CD8-positive, alpha-beta memory T cell (primary cell): Measurements from ENCODE around the gene BRWD1. TPM values are rescaled to one million over a fixed set of nuclear protein-coding genes. Genes with fewer than 3 reads are reported as not detected.
"Not testable (repeated sequence)": the region's sequence is repeated elsewhere in the genome, so short reads cannot be mapped to it uniquely, and the experiment has no call there.

ENCODE experiments used
- CTCF ChIA-PET: fragments of 350-600 bp; sonication (Branson Sonifier 250); formaldehyde crosslinking; loops from one replicate; lab custom pipeline; 2021; ENCODE audit warnings: antibody characterized with exemption; lab: Charles Lee
- POLR2A ChIA-PET: fragments of 350-600 bp; sonication (Branson Sonifier 250); formaldehyde crosslinking; loops from one replicate; lab custom pipeline; 2021; ENCODE audit warnings: antibody characterized with exemption; lab: Charles Lee
- DNase-seq, 5 donors: peaks; one replicate each; pipeline versions ENCODE4 v3.0.0 to v3.0.0-alpha.2; 2020 to 2022; ENCODE audit warnings: mixed read lengths in 1 of 5
- H3K27ac ChIP-seq: one replicate; pipeline ENCODE4 v1.7.0; 2013; ENCODE audit warnings: low read depth, mild to moderate bottlenecking, low read length, moderate library complexity
- H3K27me3 ChIP-seq: 2 replicates; pipeline ENCODE4 v1.7.0; 2013; ENCODE audit warnings: low read length, mild to moderate bottlenecking; ENCODE audit not compliant: insufficient read depth, poor library complexity, severe bottlenecking
- H3K36me3 ChIP-seq: 2 replicates; pipeline ENCODE4 v1.7.0; 2013; ENCODE audit warnings: mild to moderate bottlenecking, low read length, moderate library complexity; ENCODE audit not compliant: insufficient read depth
- H3K4me1 ChIP-seq: 2 replicates; pipeline ENCODE4 v1.7.0; 2013; ENCODE audit warnings: mild to moderate bottlenecking, low read length, moderate library complexity; ENCODE audit not compliant: insufficient read depth
- H3K4me3 ChIP-seq: 2 replicates; pipeline ENCODE4 v1.7.0; 2013; ENCODE audit warnings: mild to moderate bottlenecking, low read length
- H3K9me3 ChIP-seq: 2 replicates; pipeline ENCODE4 v1.7.0; 2013; ENCODE audit warnings: mild to moderate bottlenecking, low read length
- H3K27ac Mint-ChIP-seq, 8 donors: one replicate each; pipeline ENCODE4 v1.8.0; 2020 to 2021; ENCODE audit warnings: mixed read lengths in 8 of 8, mild to moderate bottlenecking in 6 of 8, inconsistent platforms in 3 of 8, moderate library complexity in 3 of 8
- H3K27me3 Mint-ChIP-seq, 2 donors: one replicate each; pipeline ENCODE4 v1.8.0; 2020 to 2021; ENCODE audit warnings: mixed read lengths in 2 of 2, mild to moderate bottlenecking in 1 of 2, moderate library complexity in 1 of 2
- H3K36me3 Mint-ChIP-seq, 3 donors: one replicate each; pipeline ENCODE4 v1.8.0; 2020 to 2021; ENCODE audit warnings: mixed read lengths in 3 of 3, inconsistent platforms in 1 of 3, mild to moderate bottlenecking in 1 of 3
- H3K4me1 Mint-ChIP-seq, 3 donors: one replicate each; pipeline ENCODE4 v1.8.0; 2020 to 2021; ENCODE audit warnings: mixed read lengths in 3 of 3, inconsistent platforms in 1 of 3, mild to moderate bottlenecking in 1 of 3
- H3K4me3 Mint-ChIP-seq, 7 donors: one replicate each; pipeline ENCODE4 v1.8.0; 2020 to 2021; ENCODE audit warnings: mixed read lengths in 7 of 7, mild to moderate bottlenecking in 6 of 7, moderate library complexity in 4 of 7, inconsistent platforms in 2 of 7
- H3K9me3 Mint-ChIP-seq, 5 donors: one replicate each; pipeline ENCODE4 v1.8.0; 2020 to 2022; ENCODE audit warnings: mixed read lengths in 5 of 5, mild to moderate bottlenecking in 3 of 5, moderate library complexity in 2 of 5, inconsistent platforms in 1 of 5
- polyA plus RNA-seq: library from polyadenylated mRNA; unstranded; fragments of 300-500 nt; fragmentation: Illumina TruSeq; gene quantifications from one replicate; pipeline ENCODE4 v1.2.3, GENCODE V29; 2021
- total RNA-seq, 2 experiments: library from RNA; stranded (reverse); gene quantifications; one replicate each; pipeline ENCODE4 v1.2.3, GENCODE V29; 2021

The BRWD1 gene
- total and polyA plus RNA-seq, 3 experiments from 2014 or later, result 23.5 to 37.3 (median 25.8) TPM

DNA sequence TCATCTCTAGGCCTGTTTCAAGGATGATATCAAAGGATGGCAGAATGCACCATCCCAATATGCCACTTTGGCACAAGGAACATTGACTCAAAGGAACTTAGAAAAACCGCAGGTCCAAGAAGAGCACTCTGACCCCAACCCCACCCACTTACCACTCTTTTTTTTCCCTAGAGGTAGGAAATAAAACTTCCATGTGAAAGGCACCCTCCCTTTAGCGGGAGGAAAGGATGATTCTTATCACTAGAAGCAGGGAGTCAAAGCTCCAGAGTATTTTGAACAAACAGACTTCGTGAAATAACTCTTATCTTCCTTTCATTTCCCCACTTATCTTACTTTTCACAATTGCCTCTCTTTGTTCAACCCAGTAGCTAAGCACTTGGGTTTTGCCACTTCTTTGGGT lies 152.4 kb downstream of the BRWD1 start:
- H3K27ac ChIP-seq, result no peak overlapping the region
- ChIA-PET CTCF (no interaction called here), POLR2A (no interaction called here)
- no peaks in the 10 kb centered on the region for H3K36me3 ChIP-seq
- H3K4me3 ChIP-seq, result no peak overlapping the region
- Mint-ChIP-seq H3K9me3 (peaks cover 5 to 20% (median 17%) of the 10 kb centered on the region in 5 donors), H3K27me3 (peaks cover 7 to 22% of the 10 kb centered on the region in 2 donors), H3K4me1 (no peaks in the 10 kb centered on the region), H3K4me3 (no peak overlapping the region), H3K27ac (no peak overlapping the region), H3K36me3 (peaks cover 0 to 7% (median 2%) of the 10 kb centered on the region in 3 donors)
- no peaks in the 10 kb centered on the region for H3K9me3 ChIP-seq
- no peaks in the 10 kb centered on the region for H3K27me3 ChIP-seq
- DNase-seq, result no peak
- H3K4me1 ChIP-seq, result no peaks in the 10 kb centered on the region

DNA sequence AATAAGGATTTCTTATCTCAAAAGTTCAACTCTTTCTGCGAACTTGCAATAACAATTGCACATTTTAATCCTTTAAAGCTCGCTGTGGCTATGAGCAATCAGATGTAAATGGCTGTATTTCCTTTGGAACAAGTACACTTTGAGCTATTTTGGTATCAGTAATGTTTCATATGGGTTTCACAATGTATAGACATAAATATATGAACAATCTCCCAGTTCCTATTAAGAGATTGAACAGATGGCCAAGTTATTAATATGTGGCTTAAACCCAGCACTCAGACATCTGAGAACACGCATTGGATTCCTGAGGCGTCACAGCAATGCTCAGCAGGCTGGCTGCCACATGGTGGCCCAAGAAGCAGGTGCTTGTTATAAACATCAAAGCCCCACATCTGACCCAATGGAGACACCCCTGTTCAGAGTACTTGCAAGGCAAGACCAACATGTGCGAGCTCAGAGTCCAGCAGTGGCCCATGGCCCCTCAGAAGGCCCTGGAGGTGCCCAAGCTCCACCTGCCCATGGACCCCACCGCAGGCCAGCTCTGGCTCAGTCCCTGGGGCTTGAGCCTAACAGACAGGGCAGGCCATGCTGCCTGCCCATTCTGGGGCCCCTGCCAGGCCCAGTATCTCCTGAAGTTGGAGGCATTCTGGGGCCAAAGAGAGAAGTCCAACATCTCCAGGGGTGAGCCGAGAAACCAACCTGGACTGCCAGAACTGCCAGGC lies 153.9 kb downstream of the BRWD1 start:
- no peaks in the 10 kb centered on the region for H3K27me3 ChIP-seq
- no peaks in the 10 kb centered on the region for H3K9me3 ChIP-seq
- no peak for DNase-seq
- Mint-ChIP-seq H3K4me1 (no peaks in the 10 kb centered on the region), H3K4me3 (no peak overlapping the region), H3K36me3 (peaks cover 0 to 7% (median 2%) of the 10 kb centered on the region in 3 donors), H3K9me3 (peaks cover 4 to 13% (median 9%) of the 10 kb centered on the region in 5 donors), H3K27me3 (peaks cover 4 to 14% of the 10 kb centered on the region in 2 donors), H3K27ac (no peak overlapping the region)
- no peak overlapping the region for H3K27ac ChIP-seq
- POLR2A ChIA-PET, result no interaction called here
- CTCF ChIA-PET, result no interaction called here
- H3K4me1 ChIP-seq, result no peaks in the 10 kb centered on the region
- H3K36me3 ChIP-seq, result no peaks in the 10 kb centered on the region
- no peak overlapping the region for H3K4me3 ChIP-seq

DNA sequence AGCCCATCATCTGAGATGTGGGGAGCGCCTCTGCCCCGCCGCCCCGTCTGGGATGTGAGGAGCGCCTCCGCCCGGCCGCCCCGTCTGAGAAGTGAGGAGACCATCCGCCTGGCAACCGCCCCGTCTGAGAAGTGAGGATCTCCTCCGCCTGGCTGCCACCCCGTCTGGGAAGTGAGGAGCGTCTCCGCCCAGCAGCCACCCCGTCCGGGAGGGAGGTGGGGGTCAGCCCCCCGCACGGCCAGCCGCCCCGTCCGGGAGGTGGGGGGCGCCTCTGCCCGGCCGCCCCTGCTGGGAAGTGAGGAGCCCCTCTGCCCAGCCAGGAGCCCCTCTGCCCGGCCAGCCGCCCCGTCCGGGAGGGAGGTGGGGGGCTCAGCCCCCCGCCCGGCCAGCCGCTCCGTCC lies 156.2 kb downstream of the BRWD1 start:
- CTCF ChIA-PET, H3K9me3 ChIP-seq, H3K36me3 ChIP-seq, H3K4me1 Mint-ChIP-seq, H3K27ac ChIP-seq, H3K27ac Mint-ChIP-seq, H3K27me3 ChIP-seq, POLR2A ChIA-PET, H3K36me3 Mint-ChIP-seq, H3K4me3 Mint-ChIP-seq, H3K4me3 ChIP-seq, H3K9me3 Mint-ChIP-seq, DNase-seq, H3K4me1 ChIP-seq: not testable (repeated sequence)
- H3K27me3 Mint-ChIP-seq, result peaks cover 4 to 15% of the 10 kb centered on the region in 2 donors

DNA sequence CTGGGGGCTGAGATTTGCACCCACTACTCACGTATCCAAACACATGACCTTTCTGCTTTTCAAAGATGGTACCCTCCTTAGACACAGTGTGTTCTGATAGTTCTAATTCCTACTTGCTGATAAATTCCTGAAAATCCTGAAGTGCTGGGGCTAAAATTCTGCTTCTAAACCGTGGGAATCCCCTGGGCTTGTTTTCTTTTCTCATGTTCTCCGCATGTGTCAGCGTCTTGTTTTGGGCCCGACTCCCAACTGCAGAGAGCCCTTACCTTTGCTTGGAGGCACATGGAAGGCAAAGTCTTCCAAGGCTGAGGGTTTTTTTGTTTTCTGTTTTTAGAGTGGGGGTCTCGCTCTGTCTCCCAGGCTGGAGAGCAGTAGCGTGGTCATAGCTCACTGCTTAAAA lies 157.4 kb downstream of the BRWD1 start:
- POLR2A ChIA-PET, result no interaction called here
- Mint-ChIP-seq H3K4me3 (no peak overlapping the region), H3K9me3 (no peaks in the 10 kb centered on the region), H3K4me1 (no peaks in the 10 kb centered on the region), H3K27me3 (peaks cover 7 to 13% of the 10 kb centered on the region in 2 donors), H3K36me3 (no peaks in the 10 kb centered on the region), H3K27ac (no peak overlapping the region)
- Histone ChIP-seq H3K27ac (no peak overlapping the region), H3K9me3 (no peaks in the 10 kb centered on the region), H3K4me3 (no peak overlapping the region), H3K27me3 (no peaks in the 10 kb centered on the region), H3K36me3 (no peaks in the 10 kb centered on the region), H3K4me1 (no peaks in the 10 kb centered on the region)
- no peak for DNase-seq
- CTCF ChIA-PET, result no interaction called here

DNA sequence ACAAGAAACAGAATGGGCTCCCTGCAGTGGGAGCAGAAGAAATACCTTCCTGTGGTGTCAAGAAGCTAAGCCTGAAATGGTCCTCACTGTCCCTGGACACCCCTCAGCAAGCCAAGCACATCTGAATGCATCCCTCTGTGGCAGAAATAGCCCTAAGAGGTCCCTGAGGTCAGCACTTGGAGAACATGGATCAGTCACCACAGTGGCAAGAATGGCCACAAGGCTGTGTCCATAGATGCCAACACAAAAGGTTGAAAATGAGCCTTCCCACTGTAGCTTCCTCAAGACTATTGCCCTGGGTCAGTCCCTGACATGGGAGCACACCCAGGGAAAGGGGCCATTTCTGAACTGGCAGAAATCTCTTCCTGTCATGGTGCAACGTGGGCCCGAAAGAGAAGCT lies 157.9 kb downstream of the BRWD1 start:
- ChIA-PET POLR2A (no interaction called here), CTCF (no interaction called here)
- Mint-ChIP-seq H3K9me3 (no peaks in the 10 kb centered on the region), H3K27me3 (peaks cover 6 to 13% of the 10 kb centered on the region in 2 donors), H3K4me1 (no peaks in the 10 kb centered on the region), H3K4me3 (no peak overlapping the region), H3K27ac (no peak overlapping the region), H3K36me3 (no peaks in the 10 kb centered on the region)
- DNase-seq, result no peak
- Histone ChIP-seq H3K27ac (no peak overlapping the region), H3K27me3 (no peaks in the 10 kb centered on the region), H3K4me3 (no peak overlapping the region), H3K4me1 (no peaks in the 10 kb centered on the region), H3K36me3 (no peaks in the 10 kb centered on the region), H3K9me3 (no peaks in the 10 kb centered on the region)

DNA sequence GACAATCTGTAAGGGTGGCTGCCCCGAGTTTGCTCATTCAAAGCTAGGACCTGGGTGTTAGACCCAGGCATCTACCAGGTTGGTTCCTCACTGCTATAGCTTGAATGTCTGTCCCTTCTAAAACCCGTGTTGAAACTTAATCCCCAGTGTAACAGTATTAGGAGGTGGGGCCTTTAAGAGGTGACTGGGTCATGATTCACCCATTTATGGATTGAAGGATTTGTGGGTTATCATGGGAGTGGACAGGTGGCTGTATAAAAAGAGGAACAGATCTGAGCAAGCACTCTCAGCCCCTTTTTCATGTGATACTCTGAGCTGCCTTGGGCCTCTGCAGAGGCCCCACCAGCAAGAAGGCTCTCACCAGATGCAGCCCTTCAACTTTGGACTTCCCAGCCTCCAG lies 159.6 kb downstream of the BRWD1 start:
- H3K36me3 Mint-ChIP-seq, result no peaks in the 10 kb centered on the region
- CTCF ChIA-PET, result no interaction called here
- Histone ChIP-seq H3K27ac (no peak overlapping the region), H3K4me3 (no peak overlapping the region), H3K36me3 (no peaks in the 10 kb centered on the region), H3K27me3 (no peaks in the 10 kb centered on the region), H3K4me1 (no peaks in the 10 kb centered on the region), H3K9me3 (no peaks in the 10 kb centered on the region)
- H3K4me3 Mint-ChIP-seq, result no peak overlapping the region
- POLR2A ChIA-PET, result no interaction called here
- H3K4me1 Mint-ChIP-seq, result no peaks in the 10 kb centered on the region
- H3K27ac Mint-ChIP-seq, result no peak overlapping the region
- no peak for DNase-seq
- H3K27me3 Mint-ChIP-seq, result peaks cover 9 to 19% of the 10 kb centered on the region in 2 donors
- H3K9me3 Mint-ChIP-seq, result no peaks in the 10 kb centered on the region

DNA sequence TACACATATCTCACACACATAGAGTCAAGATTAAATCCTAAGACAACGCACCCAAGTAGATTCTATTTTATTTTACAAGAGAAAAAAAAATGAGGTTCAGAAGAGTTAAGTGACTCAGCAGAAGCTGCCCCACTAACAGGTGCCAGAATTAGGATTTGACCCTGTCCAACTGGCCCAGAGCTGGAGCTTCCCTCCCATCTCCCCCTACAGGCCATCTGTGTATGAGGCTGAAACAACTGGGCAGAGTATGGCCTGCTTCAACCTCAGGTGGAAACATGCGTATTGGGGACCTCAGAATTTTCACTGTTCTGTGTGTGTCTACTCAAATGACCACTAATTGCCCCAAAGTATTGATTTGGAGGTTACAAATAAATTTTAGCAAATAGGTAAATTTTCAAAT lies 160.1 kb downstream of the BRWD1 start:
- Mint-ChIP-seq H3K4me1 (no peaks in the 10 kb centered on the region), H3K27ac (no peak overlapping the region), H3K4me3 (no peak overlapping the region), H3K27me3 (peaks cover 9 to 21% of the 10 kb centered on the region in 2 donors), H3K36me3 (no peaks in the 10 kb centered on the region), H3K9me3 (no peaks in the 10 kb centered on the region)
- Histone ChIP-seq H3K36me3 (no peaks in the 10 kb centered on the region), H3K4me3 (no peak overlapping the region), H3K9me3 (no peaks in the 10 kb centered on the region), H3K27me3 (no peaks in the 10 kb centered on the region), H3K4me1 (no peaks in the 10 kb centered on the region), H3K27ac (no peak overlapping the region)
- ChIA-PET CTCF (no interaction called here), POLR2A (no interaction called here)
- no peak for DNase-seq

DNA sequence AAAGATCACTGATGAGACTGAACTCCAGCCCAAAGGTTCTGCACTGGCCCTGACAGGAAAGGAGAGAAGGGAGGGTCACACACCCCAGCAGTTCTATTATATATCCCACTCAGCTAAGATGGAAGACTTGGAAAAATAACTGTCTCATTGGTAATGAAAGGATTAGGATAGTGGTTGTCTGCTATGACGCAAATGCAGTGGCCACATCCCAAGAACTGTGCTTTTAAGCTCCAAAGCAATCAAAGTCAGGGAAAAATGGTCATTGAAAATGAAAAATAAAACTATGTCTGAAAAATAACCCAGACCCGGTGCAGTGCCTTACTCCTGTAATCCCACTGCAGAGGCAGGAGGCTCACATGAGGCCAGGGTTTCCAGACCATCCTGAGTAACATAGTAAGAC lies 161.2 kb downstream of the BRWD1 start:
- Mint-ChIP-seq H3K27ac (no peak overlapping the region), H3K36me3 (no peaks in the 10 kb centered on the region), H3K4me1 (no peaks in the 10 kb centered on the region), H3K27me3 (peaks cover 9 to 22% of the 10 kb centered on the region in 2 donors), H3K9me3 (no peaks in the 10 kb centered on the region), H3K4me3 (no peak overlapping the region)
- H3K9me3 ChIP-seq, result no peaks in the 10 kb centered on the region
- POLR2A ChIA-PET, result no interaction called here
- no peaks in the 10 kb centered on the region for H3K36me3 ChIP-seq
- no peak for DNase-seq
- no peaks in the 10 kb centered on the region for H3K4me1 ChIP-seq
- H3K4me3 ChIP-seq, result no peak overlapping the region
- no peak overlapping the region for H3K27ac ChIP-seq
- no peaks in the 10 kb centered on the region for H3K27me3 ChIP-seq
- CTCF ChIA-PET, result no interaction called here
